WTC11 (cell line): Measurements from ENCODE around the gene SFTPD. TPM values are rescaled to one million over a fixed set of nuclear protein-coding genes. Genes with fewer than 3 reads are reported as not detected.

Source experiments
- ATAC-seq: fragments of 200-7000 bp; cut with Tn5 transposase; 2 replicates; pipeline ENCODE4 v1.10.0; 2021; ENCODE audit warnings: mild to moderate bottlenecking, moderate library complexity
- CTCF ChIA-PET: fragments of 300-600 bp; sonication (Branson Sonifier 250); formaldehyde crosslinking; loops from one replicate; lab custom pipeline; 2021; ENCODE audit warnings: antibody characterized with exemption; lab: Charles Lee
- POLR2A ChIA-PET: fragments of 350-600 bp; sonication (Branson Sonifier 250); formaldehyde crosslinking; loops from one replicate; lab custom pipeline; 2021; ENCODE audit warnings: antibody characterized with exemption; lab: Charles Lee
- DNase-seq: peaks from one replicate; pipeline ENCODE4 v3.0.0; 2021; ENCODE audit warnings: low spot score
- H3K27ac Mint-ChIP-seq: 2 replicates; pipeline ENCODE4 v1.8.0; 2021; ENCODE audit warnings: mixed read lengths
- H3K27me3 Mint-ChIP-seq: 2 replicates; pipeline ENCODE4 v1.8.0; 2021; ENCODE audit warnings: low read depth, mild to moderate bottlenecking, moderate library complexity, mixed read lengths
- H3K36me3 Mint-ChIP-seq: 2 replicates; pipeline ENCODE4 v1.8.0; 2021; ENCODE audit warnings: mixed read lengths
- H3K4me1 Mint-ChIP-seq: 2 replicates; pipeline ENCODE4 v1.8.0; 2022; ENCODE audit warnings: mixed read lengths
- H3K4me3 Mint-ChIP-seq: 2 replicates; pipeline ENCODE4 v1.8.0; 2021; ENCODE audit warnings: mild to moderate bottlenecking, moderate library complexity, mixed read lengths
- H3K9me3 Mint-ChIP-seq: 2 replicates; pipeline ENCODE4 v1.8.0; 2021; ENCODE audit warnings: mixed read lengths
- ATF6 ChIP-seq: sonication (generic); formaldehyde crosslinking; IDR thresholded peaks from 2 replicates; pipeline ENCODE4 v1.8.1; 2023; ENCODE audit warnings: mild to moderate bottlenecking, missing genetic modification reagents
- CREB1 ChIP-seq: sonication (generic); formaldehyde crosslinking; IDR thresholded peaks from 2 replicates; pipeline ENCODE4 v1.8.0; 2023; ENCODE audit warnings: mild to moderate bottlenecking, missing genetic modification reagents
- E2F5 ChIP-seq: sonication (generic); formaldehyde crosslinking; IDR thresholded peaks from 2 replicates; pipeline ENCODE4 v1.8.1; 2022; ENCODE audit warnings: mild to moderate bottlenecking, moderate library complexity, missing genetic modification reagents
- EMX1 ChIP-seq: fragments of 250-450 bp; sonication (Bioruptor Pico); IDR thresholded peaks from 2 replicates; pipeline ENCODE4 v1.8.0; 2021; ENCODE audit warnings: mild to moderate bottlenecking
- FOXJ3 ChIP-seq: sonication (generic); formaldehyde crosslinking; IDR thresholded peaks from 2 replicates; pipeline ENCODE4 v1.9.0; 2021; ENCODE audit warnings: missing genetic modification reagents, mild to moderate bottlenecking, borderline replicate concordance
- FOXK1 ChIP-seq: sonication (generic); formaldehyde crosslinking; IDR thresholded peaks from 2 replicates; pipeline ENCODE4 v1.8.0; 2022; ENCODE audit warnings: mild to moderate bottlenecking, moderate library complexity, missing genetic modification reagents
- GRHL2 ChIP-seq: fragments of 250-450 bp; sonication (Bioruptor Pico); IDR thresholded peaks from 2 replicates; pipeline ENCODE4 v1.8.0; 2022; ENCODE audit warnings: mild to moderate bottlenecking, moderate library complexity; ENCODE audit not compliant: insufficient replicate concordance, severe bottlenecking
- HMGA2 ChIP-seq: fragments of 250-450 bp; sonication (Bioruptor Pico); IDR thresholded peaks from 2 replicates; pipeline ENCODE4 v1.4.0; 2021; ENCODE audit warnings: mild to moderate bottlenecking, moderate library complexity
- MAX ChIP-seq: sonication (generic); formaldehyde crosslinking; IDR thresholded peaks from 2 replicates; pipeline ENCODE4 v1.8.0; 2022; ENCODE audit warnings: mild to moderate bottlenecking, missing genetic modification reagents
- NR1H2 ChIP-seq: sonication (generic); formaldehyde crosslinking; IDR thresholded peaks from 2 replicates; pipeline ENCODE4 v1.9.0; 2021; ENCODE audit warnings: mild to moderate bottlenecking, moderate library complexity, missing genetic modification reagents
- NR2C2 ChIP-seq: sonication (generic); formaldehyde crosslinking; IDR thresholded peaks from 2 replicates; pipeline ENCODE4 v1.8.0; 2022; ENCODE audit warnings: mild to moderate bottlenecking, missing genetic modification reagents
- PRDM15 ChIP-seq: sonication (generic); formaldehyde crosslinking; IDR thresholded peaks from 2 replicates; pipeline ENCODE4 v1.8.0; 2022; ENCODE audit warnings: missing genetic modification reagents
- RELA ChIP-seq: sonication (generic); formaldehyde crosslinking; IDR thresholded peaks from 2 replicates; pipeline ENCODE4 v1.8.1; 2022; ENCODE audit warnings: missing genetic modification reagents, mild to moderate bottlenecking, borderline replicate concordance
- SMAD3 ChIP-seq: sonication (generic); formaldehyde crosslinking; IDR thresholded peaks from 2 replicates; pipeline ENCODE4 v1.8.0; 2022; ENCODE audit warnings: missing genetic modification reagents, mild to moderate bottlenecking, borderline replicate concordance
- USF1 ChIP-seq: sonication (generic); formaldehyde crosslinking; IDR thresholded peaks from 2 replicates; pipeline ENCODE4 v1.8.0; 2022; ENCODE audit warnings: mild to moderate bottlenecking, missing genetic modification reagents
- ZNF121 ChIP-seq: sonication (generic); formaldehyde crosslinking; IDR thresholded peaks from 2 replicates; pipeline ENCODE4 v1.8.0; 2023; ENCODE audit warnings: missing genetic modification reagents
- ZNF138 ChIP-seq: sonication (generic); formaldehyde crosslinking; conservative IDR thresholded peaks from 2 replicates; pipeline ENCODE4 v1.8.1; 2022; ENCODE audit warnings: mild to moderate bottlenecking, moderate library complexity, missing genetic modification reagents
- ZNF219 ChIP-seq: sonication (generic); formaldehyde crosslinking; IDR thresholded peaks from 2 replicates; pipeline ENCODE4 v1.8.0; 2023; ENCODE audit warnings: missing genetic modification reagents, mild to moderate bottlenecking, borderline replicate concordance
- ZNF396 ChIP-seq: fragments of 250-450 bp; sonication (Bioruptor Pico); IDR thresholded peaks from 2 replicates; pipeline ENCODE4 v1.8.0; 2021; ENCODE audit warnings: mild to moderate bottlenecking, moderate library complexity, borderline replicate concordance
- ZNF423 ChIP-seq: fragments of 250-450 bp; sonication (Bioruptor Pico); IDR thresholded peaks from 2 replicates; pipeline ENCODE4 v2.1.2; 2022; ENCODE audit warnings: mild to moderate bottlenecking, moderate library complexity
- total RNA-seq: library from RNA; stranded (reverse); gene quantifications from 3 replicates; pipeline ENCODE4 v1.2.3, GENCODE V29; 2021

SFTPD gene
- total RNA-seq, 1 experiment from 2014 or later, result 0.66 TPM

GRCh38 chr10:79933961-79934360 lies 14.9 kb downstream of the SFTPD start:
- ChIA-PET POLR2A (no interaction called here), CTCF (no interaction called here)
- Mint-ChIP-seq H3K36me3 (no peaks in the 10 kb centered on the region), H3K27ac (no peak overlapping the region), H3K9me3 (no peaks in the 10 kb centered on the region), H3K27me3 (peaks cover 24% of the 10 kb centered on the region), H3K4me1 (peaks cover 6% of the 10 kb centered on the region; the same call in 1 of the 2 replicates), H3K4me3 (no peak overlapping the region)
- TF ChIP-seq FOXJ3 (CRISPR knock-in tag), result no peak
- TF ChIP-seq GRHL2 (CRISPR knock-in tag), result no peak
- no peak for TF ChIP-seq ATF6 (CRISPR knock-in tag)
- TF ChIP-seq SMAD3 (CRISPR knock-in tag), result no peak
- TF ChIP-seq HMGA2 (CRISPR knock-in tag), result no peak
- no peak for TF ChIP-seq NR2C2 (CRISPR knock-in tag)
- no peak for TF ChIP-seq PRDM15 (CRISPR knock-in tag)
- no peak for TF ChIP-seq ZNF121 (CRISPR knock-in tag)
- TF ChIP-seq NR1H2 (CRISPR knock-in tag), result no peak
- no peak for TF ChIP-seq EMX1 (CRISPR knock-in tag)
- no peak for TF ChIP-seq MAX (CRISPR knock-in tag)
- no peak for TF ChIP-seq USF1
- TF ChIP-seq ZNF396 (CRISPR knock-in tag), result no peak
- no peak for TF ChIP-seq ZNF423 (CRISPR knock-in tag)
- no peak for TF ChIP-seq ZNF138 (CRISPR knock-in tag)
- no peak for DNase-seq
- no peak for ATAC-seq

- no peaks in the 10 kb centered on the region for H3K9me3 Mint-ChIP-seq
- H3K36me3 Mint-ChIP-seq, result no peaks in the 10 kb centered on the region
- ChIA-PET CTCF (no interaction called here), POLR2A (no interaction called here)
- no peak overlapping the region for H3K4me3 Mint-ChIP-seq
- no peak for TF ChIP-seq ZNF219 (CRISPR knock-in tag)
- no peak for TF ChIP-seq FOXK1 (CRISPR knock-in tag)
- TF ChIP-seq RELA (CRISPR knock-in tag), result no peak
- no peak for TF ChIP-seq CREB1 (CRISPR knock-in tag)
- no peak for TF ChIP-seq E2F5 (CRISPR knock-in tag)
- peaks cover 6% of the 10 kb centered on the region; the same call in 1 of the 2 replicates for H3K4me1 Mint-ChIP-seq
- DNase-seq (no peak), ATAC-seq (no peak)
- no peak overlapping the region for H3K27ac Mint-ChIP-seq
- peaks cover 24% of the 10 kb centered on the region for H3K27me3 Mint-ChIP-seq
Observed at GRCh38 chr10:79932841-79933379, 16.0 kb downstream of the SFTPD start.
